NCI-H1092 (cell line): ENCODE measurements around the gene CCNY.

ENCODE experiments used
- DNase-seq: peaks from one replicate; lab custom pipeline; 2025; lab: John Stamatoyannopoulos, UW

The CCNY gene

DNA sequence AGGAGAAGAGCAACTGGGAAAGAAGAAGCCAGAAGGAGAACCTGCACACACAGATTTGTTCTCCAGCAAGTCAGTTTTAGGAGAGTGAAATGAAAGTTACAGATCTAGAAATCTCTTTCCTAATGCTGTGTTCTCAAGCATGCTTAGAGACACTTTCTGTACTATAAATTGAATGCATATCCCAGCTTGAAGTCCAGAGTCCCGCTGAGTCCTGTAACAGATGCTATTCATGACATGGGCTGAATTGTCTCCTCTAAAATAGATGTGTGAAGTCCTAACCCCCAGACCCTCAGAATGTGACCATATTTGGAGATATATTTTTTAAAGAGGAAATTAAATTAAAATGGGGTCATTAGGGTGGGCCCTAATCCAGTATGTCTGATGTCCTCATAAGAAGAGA is 222.0 kb downstream of the CCNY start:
- DNase-seq, result no peak

DNA sequence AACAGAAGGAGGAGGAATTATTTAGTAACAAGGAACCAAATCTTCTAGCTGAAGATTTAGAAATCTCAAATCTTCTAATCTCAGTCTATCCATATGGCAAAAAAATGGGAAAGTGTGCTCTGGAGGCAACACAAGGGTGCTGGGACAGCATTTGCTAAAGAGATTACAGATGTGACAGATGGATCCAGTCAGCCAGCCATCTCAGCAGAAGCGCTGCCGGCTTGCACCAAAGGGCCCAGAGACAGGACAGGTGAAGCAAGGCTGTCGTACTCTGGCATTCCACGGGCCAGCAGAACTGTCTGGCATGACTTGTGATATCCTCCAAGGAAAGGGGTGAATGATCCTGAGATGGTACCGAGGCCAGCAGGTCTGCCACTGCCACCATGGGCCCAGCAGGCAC is 223.1 kb downstream of the CCNY start:
- no peak for DNase-seq

DNA sequence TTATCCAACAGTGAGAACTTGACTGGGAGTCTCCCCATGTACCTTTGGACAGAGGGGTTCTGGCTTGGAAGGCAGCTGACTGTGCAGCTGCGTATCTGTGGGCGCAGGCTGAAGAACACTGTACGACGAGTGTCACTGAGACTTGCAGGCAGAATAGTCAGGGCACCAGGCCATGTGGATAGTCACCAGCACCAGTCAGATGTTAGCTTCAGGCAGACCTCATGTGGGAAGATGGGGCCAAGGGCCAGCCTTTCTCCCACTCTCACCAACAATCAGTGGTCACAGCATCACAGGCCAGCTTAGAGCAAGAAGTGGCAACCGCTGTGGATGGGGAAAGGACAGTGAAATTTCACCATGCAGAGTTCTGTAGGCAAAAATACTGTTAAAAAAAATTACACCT is 225.4 kb downstream of the CCNY start:
- no peak for DNase-seq

DNA sequence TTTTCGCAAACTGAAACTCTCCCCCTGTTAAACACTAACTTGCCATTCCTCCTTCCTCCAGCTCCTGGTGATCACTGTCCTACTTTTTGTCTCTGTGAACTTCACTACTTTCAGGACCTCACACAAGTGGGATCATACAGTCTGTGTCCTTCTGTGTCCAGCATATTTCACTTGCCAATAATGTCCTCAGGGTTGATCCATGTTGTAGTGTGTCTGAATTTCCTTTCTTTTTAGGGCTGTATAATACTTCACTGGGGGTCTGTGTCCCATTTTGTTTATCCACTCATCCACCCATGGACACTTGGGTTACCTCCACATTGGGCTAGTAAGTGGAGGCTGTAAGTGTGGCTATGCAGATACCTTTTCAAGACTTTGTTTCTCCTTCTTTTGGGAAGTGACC is 226.1 kb downstream of the CCNY start:
- DNase-seq, result no peak

DNA sequence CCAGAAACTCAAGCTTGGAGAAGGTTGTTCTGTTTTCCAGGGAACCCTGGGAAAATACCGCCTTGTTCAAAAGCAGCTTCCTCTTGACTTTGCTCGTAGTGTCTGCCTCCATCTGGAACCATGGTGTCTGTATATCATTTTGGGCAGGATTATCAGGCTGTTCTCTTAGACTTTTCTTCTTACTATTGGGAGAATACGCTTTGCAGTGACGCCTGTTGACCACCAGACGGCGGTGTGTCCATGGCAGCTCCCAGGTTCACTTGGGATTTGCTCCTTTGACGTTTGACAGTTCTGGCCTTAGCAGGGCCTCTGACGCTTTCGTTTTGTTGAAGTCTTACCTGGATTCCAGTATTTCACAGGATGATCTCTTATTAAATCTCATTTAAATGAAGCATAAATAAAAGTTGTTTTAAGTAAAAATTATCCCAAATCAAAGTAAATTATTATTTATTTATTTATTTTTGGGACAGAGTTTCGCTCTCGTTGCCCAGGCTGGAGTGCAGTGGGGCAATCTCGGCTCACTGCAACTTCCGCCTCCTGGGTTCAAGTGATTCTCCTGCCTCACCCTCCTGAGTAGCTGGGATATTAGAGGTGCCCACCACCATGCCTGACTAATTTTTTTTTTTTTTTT is 227.1 kb downstream of the CCNY start:
- peak; percentile 14 for DNase-seq

DNA sequence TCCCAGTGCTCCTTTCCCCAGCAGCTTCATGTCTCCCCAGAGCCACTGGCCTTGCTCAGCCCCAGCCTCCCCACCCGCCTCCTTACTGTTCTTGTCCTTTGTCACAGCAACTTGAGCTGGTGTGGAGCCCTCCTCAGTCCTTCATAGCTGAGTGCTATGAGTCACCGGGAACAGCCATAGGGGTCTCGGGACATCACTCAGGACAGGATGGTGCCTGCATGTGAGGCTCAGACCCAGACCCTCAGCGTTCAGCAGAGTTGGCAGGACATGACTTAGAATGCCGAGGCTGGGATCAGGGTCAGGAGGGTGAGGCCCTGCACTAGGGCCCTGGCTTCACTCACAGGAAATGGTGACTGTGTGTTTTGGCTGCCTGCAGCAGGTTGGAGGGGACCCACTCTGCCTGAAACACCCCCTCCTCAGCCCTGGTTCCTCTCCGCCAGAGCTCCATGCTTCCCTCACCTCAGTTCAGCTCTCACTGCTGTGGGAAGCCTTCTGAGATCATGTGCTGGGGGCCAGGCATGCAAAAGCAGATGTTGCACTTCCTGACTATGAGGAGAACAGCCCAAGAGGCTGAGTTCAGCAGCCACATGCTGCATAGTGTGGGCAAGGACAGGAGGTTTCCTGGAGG is 228.1 kb downstream of the CCNY start:
- DNase-seq, result no peak

DNA sequence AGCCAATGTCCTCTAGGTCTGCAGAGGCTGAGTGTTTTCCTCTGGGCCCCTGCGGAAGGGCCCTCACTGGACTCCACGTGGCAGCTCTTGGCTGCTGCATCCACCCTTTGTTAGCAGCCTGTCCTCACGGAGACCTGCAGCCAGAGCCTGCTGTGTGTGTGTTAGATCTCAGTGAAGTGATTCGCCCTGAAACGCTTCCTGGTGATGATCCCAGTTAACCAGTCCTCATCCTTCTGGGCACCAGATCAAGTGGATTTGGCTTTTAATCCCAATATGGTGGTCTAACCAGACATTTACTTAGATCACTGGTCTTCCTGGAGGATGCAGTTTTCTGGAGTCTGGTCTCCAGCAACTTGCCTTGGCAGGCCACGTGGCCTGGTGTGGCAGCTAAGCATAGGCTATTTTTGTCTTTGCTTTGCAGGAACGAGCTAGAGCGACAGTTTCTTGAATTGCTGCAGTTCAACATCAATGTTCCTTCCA is 229.3 kb downstream of the CCNY start:
- DNase-seq, result no peak

DNA sequence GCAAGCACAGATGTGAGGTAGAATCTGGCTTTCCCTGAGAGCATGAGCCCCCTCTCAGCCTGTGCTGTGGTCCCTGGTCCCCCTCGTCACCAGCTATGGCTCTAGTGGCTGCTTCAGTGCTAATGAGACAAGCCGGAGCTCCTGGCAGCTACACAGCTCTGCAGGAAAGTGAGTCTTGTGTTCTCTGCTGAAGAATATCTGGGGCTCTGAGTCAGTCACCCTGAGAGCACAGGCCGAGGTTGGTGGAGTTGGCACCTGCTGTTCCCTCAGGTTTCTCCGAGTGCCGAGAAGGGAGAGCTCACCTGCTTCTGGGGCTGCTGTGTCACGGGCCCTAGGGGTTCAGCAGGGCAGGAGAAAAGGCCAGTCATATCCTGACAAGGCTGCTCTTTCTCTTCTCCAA is 231.6 kb downstream of the CCNY start:
- no peak for DNase-seq

DNA sequence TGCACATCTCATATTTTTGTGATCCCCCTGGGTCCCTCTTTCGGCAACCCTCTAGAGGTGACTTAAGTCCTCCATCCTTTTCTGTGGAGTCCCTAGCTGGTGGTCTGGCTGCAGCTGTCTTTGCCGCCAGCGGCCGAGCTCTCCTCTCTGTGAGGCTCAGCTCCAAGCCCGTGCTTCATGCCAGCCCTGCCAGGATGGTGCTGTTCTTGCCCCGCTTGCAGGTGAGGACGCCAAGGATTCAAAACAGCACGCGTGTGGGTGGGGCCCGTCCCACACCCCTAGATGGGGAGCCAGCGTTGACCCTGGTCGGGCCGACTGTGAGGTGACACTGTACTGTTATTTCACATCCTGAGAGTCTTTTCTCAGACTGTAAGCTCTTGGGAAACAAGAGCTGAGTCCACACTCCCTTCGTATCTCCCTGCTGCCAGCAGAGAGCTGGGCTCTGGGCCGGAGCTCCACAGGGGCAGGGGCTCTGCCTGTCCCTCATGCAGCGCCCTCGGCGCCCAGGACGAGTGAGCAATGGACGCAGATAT is 232.2 kb downstream of the CCNY start:
- DNase-seq, result no peak

DNA sequence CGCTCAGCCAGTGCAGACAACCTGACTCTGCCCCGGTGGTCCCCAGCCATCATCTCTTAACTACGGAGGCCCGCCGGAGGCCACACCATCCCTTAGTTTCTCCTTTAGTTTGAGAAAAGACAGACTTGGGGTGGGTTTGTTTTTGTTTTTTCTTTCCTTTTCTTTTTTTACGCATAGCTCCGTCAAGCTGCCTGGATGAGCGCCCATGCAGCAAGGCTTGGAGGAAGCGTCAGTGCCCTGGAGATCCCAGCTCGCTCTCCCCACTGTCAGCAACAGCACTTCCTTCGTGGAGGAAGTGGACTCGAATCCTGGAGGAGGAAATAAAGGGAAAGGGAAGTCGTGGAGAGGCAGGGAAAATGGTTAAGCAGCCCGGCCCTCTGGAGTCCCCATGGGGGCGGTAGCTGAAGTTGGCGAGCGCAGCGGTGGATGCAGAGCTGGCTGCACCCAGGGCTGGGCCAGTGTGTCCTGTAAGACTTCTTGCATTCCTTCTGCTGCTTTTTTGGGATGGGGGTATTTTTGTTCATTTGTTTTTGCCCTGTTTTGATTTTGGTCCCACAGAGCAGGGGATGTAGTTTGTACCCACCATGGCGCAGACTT is 232.9 kb downstream of the CCNY start:
- no peak for DNase-seq

DNA sequence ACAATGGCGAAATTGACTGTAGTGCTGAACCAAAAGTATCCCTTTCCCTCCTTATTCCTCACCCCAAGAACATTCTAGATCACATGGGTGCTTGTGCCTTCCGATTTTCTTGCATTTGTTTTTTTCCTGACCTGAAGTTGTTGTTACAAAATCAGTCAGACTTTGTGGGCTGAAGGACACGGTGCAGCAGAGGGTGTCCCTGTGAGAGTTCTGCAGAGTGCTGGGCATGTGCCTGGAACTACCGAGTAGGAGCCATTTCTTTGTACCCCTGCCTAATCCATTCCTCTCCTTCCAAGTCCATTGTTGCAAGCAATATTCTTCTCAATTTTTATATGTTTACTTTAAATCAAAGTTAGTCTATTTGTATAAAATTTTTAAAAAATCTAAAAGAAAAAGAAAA is 233.5 kb downstream of the CCNY start:
- no peak for DNase-seq

DNA sequence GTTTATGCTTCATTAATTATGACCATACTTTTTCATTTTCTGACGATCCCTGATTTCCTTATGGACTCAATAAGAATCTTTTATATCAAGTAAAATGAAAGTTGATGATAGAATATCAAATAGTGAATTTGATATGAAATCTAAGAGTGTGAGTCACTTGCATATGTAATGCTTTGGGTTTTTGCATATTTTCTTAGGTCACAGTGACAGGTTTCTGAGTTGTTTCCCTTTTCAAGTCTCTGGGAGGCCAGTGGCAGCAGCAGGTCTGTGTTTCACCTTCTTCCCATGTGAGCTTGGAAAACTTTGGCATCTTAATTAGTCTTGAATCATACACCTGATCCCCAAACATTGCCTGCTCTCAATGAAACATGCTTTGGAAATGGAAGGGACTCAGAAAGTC is 234.1 kb downstream of the CCNY start:
- DNase-seq, result no peak

DNA sequence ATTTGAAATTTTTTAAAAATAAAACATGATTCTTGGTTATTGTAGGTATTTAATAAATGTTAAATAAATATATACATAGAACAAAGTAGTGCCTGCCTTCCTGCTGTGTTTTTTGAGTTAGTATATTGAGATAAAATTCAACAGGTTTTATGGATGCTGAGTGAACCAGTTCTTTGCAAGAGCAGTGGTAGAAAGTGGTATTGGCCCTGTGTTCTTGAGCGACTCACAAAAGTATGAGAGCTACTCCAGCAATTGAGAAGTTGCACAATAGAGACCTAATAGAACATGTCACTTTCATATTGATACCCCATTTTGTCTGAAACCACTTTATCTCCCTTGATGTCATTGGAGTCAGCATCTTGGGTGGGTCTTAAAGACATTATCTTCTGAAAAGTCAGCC is 236.3 kb downstream of the CCNY start:
- no peak for DNase-seq

DNA sequence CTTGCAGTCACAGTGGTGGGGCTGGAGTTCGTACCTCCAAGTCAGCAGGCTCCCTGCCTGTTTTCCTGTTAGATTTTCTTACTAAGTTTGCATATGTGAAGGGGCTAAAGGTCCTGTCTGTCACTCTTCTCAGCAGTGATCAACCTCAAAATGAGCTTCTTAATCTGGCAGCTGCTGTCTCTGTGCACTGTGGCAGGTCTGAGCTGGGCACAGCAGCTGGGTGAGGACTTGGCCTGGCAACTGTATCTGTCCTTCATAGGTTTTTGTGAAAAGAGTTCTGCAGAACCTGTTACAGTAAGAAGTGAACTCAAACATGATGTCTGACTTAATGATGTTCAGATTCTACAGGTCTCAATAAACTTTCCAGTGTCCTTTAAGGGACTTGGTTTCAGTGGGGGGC is 237.5 kb downstream of the CCNY start:
- DNase-seq, result no peak

DNA sequence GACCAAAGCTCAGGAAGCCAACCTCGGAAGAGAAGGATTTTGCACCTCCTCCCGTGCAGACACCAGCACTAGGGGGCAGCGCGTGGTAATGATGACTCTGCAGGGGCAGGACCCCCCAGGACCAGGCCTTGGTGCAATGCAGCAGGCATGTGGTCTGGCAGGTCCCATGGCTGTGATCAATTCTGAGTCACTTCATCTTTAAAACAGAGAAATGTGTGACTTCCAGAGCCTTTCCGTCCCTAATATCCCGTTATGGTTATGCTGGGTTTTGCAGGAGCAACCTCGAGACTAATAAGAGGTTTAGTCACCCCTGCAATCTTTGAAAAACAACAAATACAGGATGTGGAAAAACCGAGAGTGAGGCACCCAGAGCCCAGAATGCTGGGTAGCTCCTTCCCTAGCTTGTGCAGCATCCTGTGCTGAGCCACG is 238.6 kb downstream of the CCNY start:
- DNase-seq, result no peak

DNA sequence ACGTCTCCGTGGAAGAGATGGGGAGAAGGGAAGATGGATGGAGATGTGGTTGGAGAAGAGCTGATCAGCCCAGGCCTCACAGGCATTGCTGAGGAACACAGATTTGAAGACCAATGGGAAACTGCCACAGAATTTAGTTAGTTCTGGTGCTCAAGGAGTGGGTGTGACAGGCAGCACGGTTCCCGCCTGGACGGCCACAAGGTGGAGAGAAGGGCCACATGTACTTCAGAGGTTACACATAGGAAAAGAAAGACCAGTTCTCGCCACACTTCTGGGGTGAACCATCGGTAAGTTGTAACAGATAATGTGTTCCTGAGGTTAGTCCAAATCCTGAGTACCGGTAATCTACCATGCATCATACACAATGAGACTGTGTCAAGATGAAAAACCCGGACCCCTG is 239.3 kb downstream of the CCNY start:
- DNase-seq, result no peak

DNA sequence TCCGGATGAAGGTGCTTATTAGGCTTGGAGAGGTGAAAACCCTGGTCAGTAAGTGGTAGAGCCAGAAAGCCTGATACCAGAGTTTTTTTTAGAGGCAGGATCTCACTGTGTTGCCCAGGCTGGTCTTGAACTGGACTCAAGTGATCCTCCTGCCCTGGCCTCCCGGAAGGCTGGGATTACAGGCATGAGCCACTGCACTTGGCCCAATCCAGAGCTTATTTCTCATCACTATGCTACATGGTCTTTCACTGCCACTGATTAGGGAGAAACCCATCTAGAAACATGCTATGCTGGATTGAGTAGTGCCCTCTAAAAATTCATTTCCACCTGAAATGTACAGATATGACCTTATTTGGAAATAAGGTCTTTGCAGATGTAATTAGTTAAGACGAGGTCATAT is 240.4 kb downstream of the CCNY start:
- DNase-seq, result no peak

DNA sequence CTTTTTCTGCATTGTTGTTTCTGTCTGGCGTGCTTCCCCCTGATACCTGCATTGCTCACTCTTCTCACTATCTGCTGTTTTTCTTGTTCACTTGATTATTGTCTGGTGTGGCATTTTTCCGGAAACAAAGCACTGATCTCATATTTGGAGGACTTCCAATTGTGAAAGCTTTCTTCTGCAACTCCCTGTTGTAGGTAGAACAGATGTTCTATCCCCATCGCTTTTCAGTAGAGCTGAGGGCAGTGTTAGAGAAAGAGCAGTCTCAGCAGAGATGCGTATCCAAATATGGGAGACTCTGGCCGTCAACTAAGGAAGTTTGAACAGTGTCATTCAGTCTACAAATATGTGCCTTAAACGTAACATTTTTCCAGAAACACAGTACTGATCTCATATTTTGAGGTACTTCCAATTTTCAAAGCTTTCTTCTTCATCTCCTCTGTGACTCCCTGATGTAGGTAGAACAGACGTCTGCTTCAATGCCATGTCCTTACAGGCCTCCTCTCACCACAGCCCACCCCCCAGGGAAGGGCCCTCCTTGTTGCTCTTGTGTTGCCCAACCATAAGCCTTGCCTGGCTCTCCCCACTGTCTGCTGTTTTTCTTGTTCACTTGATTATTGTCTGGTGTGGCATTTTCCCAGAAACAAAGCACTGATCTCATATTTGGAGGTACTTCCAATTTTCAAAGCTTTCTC is 241.8 kb downstream of the CCNY start:
- DNase-seq, result no peak

DNA sequence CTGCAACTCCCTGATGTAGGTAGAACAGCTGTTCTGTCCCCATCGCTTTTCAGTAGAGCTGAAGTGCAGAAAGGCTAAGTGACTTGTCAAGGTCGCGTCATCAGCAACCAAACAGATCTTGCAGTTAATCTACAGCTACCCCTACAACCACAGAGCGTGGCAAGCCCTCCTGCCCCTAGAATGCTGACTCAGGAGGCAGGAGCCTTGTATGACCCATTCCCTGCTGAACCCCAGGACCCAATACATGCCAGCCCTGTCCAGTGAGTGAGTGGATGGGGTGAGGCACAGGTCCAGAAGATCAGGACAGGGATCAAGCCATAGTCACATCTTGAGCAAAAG is 242.3 kb downstream of the CCNY start:
- no peak for DNase-seq

DNA sequence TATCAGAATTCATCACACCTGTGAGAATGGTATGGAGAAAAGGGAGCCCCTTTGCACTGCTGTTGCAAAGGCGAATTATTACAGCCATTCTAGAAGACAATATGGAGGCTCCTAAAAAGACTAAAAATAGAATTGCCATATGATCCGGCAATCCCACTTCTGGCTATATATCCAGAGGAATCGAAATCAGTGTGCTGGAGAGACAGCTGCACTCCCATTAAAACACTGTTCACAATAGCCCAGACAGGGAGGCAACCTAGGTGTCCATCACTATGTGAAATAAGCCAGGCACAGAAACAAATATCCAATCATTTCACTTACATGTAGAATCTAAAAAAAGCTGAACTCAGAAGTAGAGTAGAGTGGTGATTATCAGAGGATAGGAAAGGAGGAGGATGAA is 242.8 kb downstream of the CCNY start:
- no peak for DNase-seq

DNA sequence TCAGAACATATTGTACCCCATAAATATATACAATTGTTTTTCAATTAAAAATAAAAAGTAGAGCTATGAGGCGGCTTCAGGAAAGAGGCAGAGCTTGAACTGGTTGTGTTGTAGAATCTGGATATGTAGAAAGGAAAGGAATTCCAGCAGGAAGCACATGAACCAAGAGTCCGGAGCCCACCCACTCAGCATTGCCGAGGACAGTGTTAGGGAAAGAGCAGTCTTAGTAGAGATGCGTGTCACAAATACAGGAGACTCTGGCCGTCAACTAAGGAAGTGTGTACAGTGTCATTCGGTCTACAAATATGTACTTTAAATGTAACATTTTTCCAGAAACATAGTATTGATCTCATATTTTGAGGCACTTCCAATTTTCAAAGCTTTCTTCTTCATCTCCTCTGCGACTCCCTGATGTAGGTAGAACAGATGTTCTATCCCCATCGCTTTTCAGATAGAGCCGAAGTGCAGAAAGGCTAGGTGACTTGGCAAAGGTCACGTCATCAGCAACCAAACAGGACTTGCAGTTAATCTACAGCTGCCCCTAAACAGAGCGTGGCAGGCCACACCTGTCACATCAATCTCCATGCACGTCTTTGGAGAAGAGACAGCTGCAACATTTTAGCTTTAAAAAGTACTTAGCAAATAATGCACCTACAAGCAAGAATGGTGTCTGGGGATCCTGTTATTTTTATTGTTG is 243.6 kb downstream of the CCNY start:
- DNase-seq, result no peak

DNA sequence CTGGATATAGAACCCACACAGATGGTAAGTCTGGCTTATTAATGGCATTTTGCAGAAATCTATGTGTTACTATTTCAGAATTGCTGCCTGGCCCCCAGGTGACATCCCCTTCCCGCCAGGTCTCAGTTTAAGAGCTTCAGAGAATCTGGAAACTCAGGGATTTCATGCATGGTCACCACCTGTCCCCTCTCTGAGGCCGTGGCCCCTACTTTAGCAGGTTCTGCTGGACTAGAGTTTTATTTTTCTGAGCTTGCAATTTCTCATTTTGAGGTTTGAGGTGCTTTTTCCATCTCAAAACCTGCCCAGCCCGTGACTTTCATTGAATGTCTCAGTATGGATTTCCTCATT is 244.1 kb downstream of the CCNY start:
- DNase-seq, result no peak

DNA sequence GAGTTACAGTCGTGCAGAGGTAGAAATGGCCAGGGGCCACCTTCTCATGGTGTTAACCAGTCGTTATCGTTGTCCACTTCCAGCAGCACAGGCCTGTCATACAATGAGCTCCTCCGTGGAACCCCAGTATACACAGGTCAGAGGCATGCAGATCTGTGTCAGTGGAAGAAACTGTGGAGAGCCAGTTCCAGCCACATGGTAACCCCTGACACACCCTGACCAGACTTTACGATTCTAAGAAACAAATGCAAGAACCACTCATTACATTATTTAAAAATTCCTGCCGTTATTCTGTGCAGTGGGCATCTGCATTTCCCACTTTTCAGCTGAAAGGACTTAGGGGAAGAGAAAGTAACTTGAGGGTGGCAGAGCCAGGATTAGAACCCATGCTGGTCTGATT is 245.3 kb downstream of the CCNY start:
- DNase-seq, result no peak
